Spleen (tissue), 11 donors: ENCODE data around the gene HAS3. TPM values are rescaled to one million over a fixed set of nuclear protein-coding genes. Genes with fewer than 3 reads are reported as not detected.
A peak's percentile ranks its signal among the peaks of the same experiment; 100 is the strongest.

Source experiments
- DNase-seq: peaks from one replicate; pipeline ENCODE4 v3.0.0-alpha.2; 2020
- H3K27ac ChIP-seq, 8 donors: fragments of 200-600 bp; sonication (generic) in 7 of 8; 1 replicate in 4 of 8; 2 replicates in 4 of 8; pipeline versions ENCODE4 v1.5.0 to v1.8.0; 2016 to 2021; ENCODE audit warnings: inconsistent platforms in 4 of 8, mild to moderate bottlenecking in 4 of 8, moderate library complexity in 1 of 8
- H3K27me3 ChIP-seq, 7 donors: fragments of 200-600 bp; sonication (generic) in 6 of 7; replicated peaks in 1 of 7; 1 replicate in 4 of 7; 2 replicates in 3 of 7; pipeline versions ENCODE4 v1.5.0 to v1.8.0; 2016 to 2021; ENCODE audit warnings: inconsistent platforms in 3 of 7, mild to moderate bottlenecking in 1 of 7
- H3K36me3 ChIP-seq, 6 donors: fragments of 200-600 bp; sonication (generic) in 5 of 6; 1 replicate in 4 of 6; 2 replicates in 2 of 6; pipeline versions ENCODE4 v1.5.0 to v1.8.0; 2016 to 2021; ENCODE audit warnings: inconsistent platforms in 2 of 6
- H3K4me1 ChIP-seq, 6 donors: fragments of 200-600 bp; sonication (generic) in 5 of 6; 1 replicate in 3 of 6; 2 replicates in 3 of 6; pipeline versions ENCODE4 v1.5.0 to v1.8.0; 2016 to 2021; ENCODE audit warnings: inconsistent platforms in 3 of 6
- H3K4me3 ChIP-seq, 8 donors: fragments of 200-600 bp; sonication (generic) in 7 of 8; 1 replicate in 4 of 8; 2 replicates in 4 of 8; pipeline versions ENCODE4 v1.5.0 to v1.8.0; 2016 to 2021; ENCODE audit warnings: inconsistent platforms in 4 of 8, mild to moderate bottlenecking in 4 of 8, moderate library complexity in 2 of 8
- H3K9me3 ChIP-seq, 8 donors: fragments of 200-600 bp; sonication (generic) in 7 of 8; 1 replicate in 4 of 8; 2 replicates in 4 of 8; pipeline versions ENCODE4 v1.5.0 to v1.8.0; 2016 to 2021; ENCODE audit warnings: inconsistent platforms in 4 of 8
- CTCF ChIP-seq, 11 experiments: fragments of 200-600 bp in 7 of 11; fragments of 450-650 bp in 4 of 11; sonication (generic) in 4 of 11; IDR thresholded peaks in 8 of 11; conservative IDR thresholded peaks in 3 of 11; 1 replicate in 7 of 11; 2 replicates in 4 of 11; pipeline versions ENCODE4 v1.4.0 to v1.8.0; 2016 to 2021; ENCODE audit warnings: antibody characterized with exemption in 11 of 11, inconsistent platforms in 4 of 11, mild to moderate bottlenecking in 1 of 11
- POLR2A ChIP-seq, 3 donors: fragments of 450-650 bp; IDR thresholded peaks; one replicate each; pipeline ENCODE4 v1.5.1; 2017; ENCODE audit warnings: antibody characterized with exemption in 3 of 3, mild to moderate bottlenecking in 1 of 3
- POLR2AphosphoS5 ChIP-seq, 3 donors: sonication (generic); formaldehyde crosslinking; IDR thresholded peaks; one replicate each; pipeline ENCODE4 v1.5.1; 2017; ENCODE audit warnings: antibody characterized with exemption in 3 of 3
- WGBS, 5 donors: extraction: QIAGEN DNeasy Blood & Tissue Kit in 3 of 5; methylation state at CpG; one replicate each; pipeline versions ENCODE4 v1.1.5 to v1.1.7; 2013 to 2018; 5-methylcytosine and 5-hydroxymethylcytosine counted together
- intact Hi-C: fragments of 100-400 bp; cut with DNase I; formaldehyde crosslinking; loops from one replicate; pipeline ENCODE4 v1.15.0; 2023; ENCODE audit warnings: low total_unique reads
- polyA plus RNA-seq, 3 donors: library from polyadenylated mRNA; stranded (reverse); fragments of 200-250 nt; gene quantifications; one replicate each; pipeline ENCODE4 v1.2.1, GENCODE V29; 2013
- total RNA-seq, 7 donors: library from RNA; depleted of rRNA in 3 of 7; stranded (reverse); fragments of >200 nt in 3 of 7; fragmentation: NEBNext Ultra II Directional in 4 of 7; extraction: Animal tissue kit (Norgen Biotek cat#: 25700) in 4 of 7; gene quantifications; one replicate each; pipeline versions ENCODE4 v1.1.0 to v1.2.1, GENCODE V29; 2016 to 2021
- donor health status: healthy with polysubstance abuse.
- donor health status: DM: no; HTN: no; CAD: no; lungs with moderate emphysema.
- donor health status: DM: no; HTN: no; CAD: no.
- donor health status: Bipolar disorder and iron deficiency.
- donor health status: healthy.
- donor health status: DM: no; HTN: no; CAD: no.
- donor health status: DM: yes; HTN: yes; CAD: no.

HAS3 gene
- total and polyA plus RNA-seq, 10 donors: 0.51 to 2.0 (median 0.73) TPM

DNA sequence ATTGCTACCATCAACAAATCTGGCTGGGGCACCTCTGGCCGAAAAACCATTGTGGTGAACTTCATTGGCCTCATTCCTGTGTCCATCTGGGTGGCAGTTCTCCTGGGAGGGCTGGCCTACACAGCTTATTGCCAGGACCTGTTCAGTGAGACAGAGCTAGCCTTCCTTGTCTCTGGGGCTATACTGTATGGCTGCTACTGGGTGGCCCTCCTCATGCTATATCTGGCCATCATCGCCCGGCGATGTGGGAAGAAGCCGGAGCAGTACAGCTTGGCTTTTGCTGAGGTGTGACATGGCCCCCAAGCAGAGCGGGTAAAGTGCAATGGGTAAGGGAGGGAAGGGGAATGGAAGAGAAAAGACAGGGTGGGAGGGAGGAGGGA lies 9.5 kb downstream of the HAS3 start:
- Histone ChIP-seq H3K9me3 (no peaks in the 10 kb centered on the region), H3K27me3 (no peaks in the 10 kb centered on the region), H3K4me3 (no peak overlapping the region), H3K4me1 (peaks cover 0 to 35% (median 2%) of the 10 kb centered on the region in 6 donors), H3K36me3 (peaks cover 0 to 94% (median 41%) of the 10 kb centered on the region in 6 donors), H3K27ac (no peak overlapping the region)
- TF ChIP-seq POLR2AphosphoS5 (IDR thresholded peaks at IDR 0.05) (no peak), POLR2A (IDR thresholded peaks at IDR 0.05) (no peak), CTCF (IDR thresholded peaks at IDR 0.05 in 8 of 11, conservative IDR thresholded peaks at IDR 0.05 in 3 of 11) (no peak)
- peak; percentile 30 for DNase-seq
- intact Hi-C loops: loop anchor here (5.0 kb wide), 1 partner anchor 263 kb away; no protein-coding TSS in a partner anchor
- WGBS, 5 donors: 95 to 99% (median 97%) methylated on average over 6 of the region's 6 CpGs

- Histone ChIP-seq H3K36me3 (peaks cover 0 to 94% (median 42%) of the 10 kb centered on the region in 6 donors), H3K27ac (no peak overlapping the region), H3K9me3 (no peaks in the 10 kb centered on the region), H3K27me3 (no peaks in the 10 kb centered on the region), H3K4me1 (peaks cover 0 to 36% (median 2%) of the 10 kb centered on the region in 6 donors), H3K4me3 (no peak overlapping the region)
- 87 to 97% (median 93%) methylated on average over 5 of the region's 5 CpGs for WGBS, 5 donors
- peak; percentile 29 for DNase-seq
- TF ChIP-seq POLR2AphosphoS5 (IDR thresholded peaks at IDR 0.05) (no peak), POLR2A (IDR thresholded peaks at IDR 0.05) (no peak), CTCF (IDR thresholded peaks at IDR 0.05 in 8 of 11, conservative IDR thresholded peaks at IDR 0.05 in 3 of 11) (no peak)
- intact Hi-C loops: loop anchor here (5.0 kb wide), 1 partner anchor 263 kb away; no protein-coding TSS in a partner anchor
These were observed 9.9 kb downstream of the HAS3 start for GRCh38 chr16:69115361-69115760.

- 48 to 75% (median 70%) methylated on average over 1 of the region's 1 CpG for WGBS, 5 donors
- H3K9me3 ChIP-seq: no peaks in the 10 kb centered on the region
- DNase-seq: no peak
- TF ChIP-seq CTCF (IDR thresholded peaks at IDR 0.05 in 8 of 11, conservative IDR thresholded peaks at IDR 0.05 in 3 of 11): no peak
- TF ChIP-seq POLR2A (IDR thresholded peaks at IDR 0.05): no peak
- TF ChIP-seq POLR2AphosphoS5 (IDR thresholded peaks at IDR 0.05): no peak
- no peaks in the 10 kb centered on the region for H3K27me3 ChIP-seq
- H3K36me3 ChIP-seq: peaks cover 2 to 94% (median 46%) of the 10 kb centered on the region in 6 donors
- peaks cover 0 to 36% (median 2%) of the 10 kb centered on the region in 6 donors for H3K4me1 ChIP-seq
- intact Hi-C loops: loop anchor here (5.0 kb wide), 1 partner anchor 264 kb away; no protein-coding TSS in a partner anchor
- H3K4me3 ChIP-seq: no peak overlapping the region
- no peak overlapping the region for H3K27ac ChIP-seq
These were observed 10.4 kb downstream of the HAS3 start for GRCh38 chr16:69115837-69116236.

DNA sequence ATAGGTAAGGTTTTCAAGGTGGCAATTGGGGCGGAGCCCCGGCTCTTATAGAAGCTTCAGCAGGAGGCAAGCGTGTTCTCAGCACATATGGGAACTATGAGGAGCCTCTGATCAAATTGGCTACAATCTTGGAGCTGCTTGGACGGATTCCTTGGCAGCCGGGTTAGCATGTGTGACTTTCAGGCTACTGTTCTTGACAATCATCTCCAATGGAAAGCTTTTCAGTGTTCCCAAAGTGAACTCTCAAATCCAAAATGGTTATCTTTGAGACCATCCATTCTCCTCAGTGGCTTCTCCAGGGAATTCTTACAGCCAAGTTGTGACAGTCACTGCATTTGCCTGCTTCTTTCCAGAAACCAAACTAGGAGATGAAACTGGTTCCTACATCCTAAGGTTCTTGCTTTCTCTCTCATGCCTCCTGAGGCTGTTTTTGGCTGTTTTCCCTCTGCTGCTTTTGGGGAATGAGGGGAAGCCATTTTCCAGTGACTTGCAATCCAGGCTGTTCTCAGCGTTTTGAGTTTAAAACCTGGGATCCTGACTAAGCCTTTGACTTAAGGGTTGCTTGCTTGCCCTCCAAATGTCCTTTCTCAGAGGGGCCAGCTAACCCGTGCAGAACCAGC lies 10.9 kb downstream of the HAS3 start:
- peaks cover 4 to 95% (median 49%) of the 10 kb centered on the region in 6 donors for H3K36me3 ChIP-seq
- TF ChIP-seq POLR2AphosphoS5 (IDR thresholded peaks at IDR 0.05) (no peak), CTCF (IDR thresholded peaks at IDR 0.05 in 8 of 11, conservative IDR thresholded peaks at IDR 0.05 in 3 of 11) (no peak)
- intact Hi-C loops: loop anchor here (5.0 kb wide), 1 partner anchor 264 kb away; no protein-coding TSS in a partner anchor
- WGBS, 5 donors: 90 to 96% (median 93%) methylated on average over 6 to 7 of the region's 7 CpGs
- H3K9me3 ChIP-seq: no peaks in the 10 kb centered on the region
- no peak overlapping the region for H3K27ac ChIP-seq
- no peaks in the 10 kb centered on the region for H3K27me3 ChIP-seq
- H3K4me3 ChIP-seq: no peak overlapping the region
- peaks cover 0 to 36% (median 2%) of the 10 kb centered on the region in 6 donors for H3K4me1 ChIP-seq
- DNase-seq: no peak
